Psoas muscle (tissue), 8 donors: ENCODE data around the gene RPL18. TPM values are rescaled to one million over a fixed set of nuclear protein-coding genes. Genes with fewer than 3 reads are reported as not detected.

Experiments
- ATAC-seq, 4 donors: fragments of 200-7000 bp; cut with Tn5 transposase; one replicate each; pipeline ENCODE4 v1.9.1; 2020; ENCODE audit warnings: moderate library complexity in 3 of 4, mild to moderate bottlenecking in 2 of 4
- DNase-seq, 2 donors: peaks; one replicate each; pipeline ENCODE4 v3.0.0-alpha.2; 2020
- H3K27ac ChIP-seq: fragments of 200-600 bp; one replicate; pipeline ENCODE4 v1.8.0; 2022
- H3K27me3 ChIP-seq, 3 donors: fragments of 200-600 bp in 1 of 3; one replicate each; pipeline versions ENCODE4 v1.6.1 to v1.8.0; 2013 to 2022; ENCODE audit warnings: low read length in 2 of 3, mild to moderate bottlenecking in 2 of 3, moderate library complexity in 1 of 3; ENCODE audit not compliant: insufficient read depth in 3 of 3
- H3K36me3 ChIP-seq, 2 donors: fragments of 200-600 bp in 1 of 2; one replicate each; pipeline versions ENCODE4 v1.6.1 to v1.8.0; 2013 to 2022; ENCODE audit warnings: low read depth in 1 of 2, mild to moderate bottlenecking in 1 of 2, moderate library complexity in 1 of 2; ENCODE audit not compliant: insufficient read depth in 1 of 2
- H3K4me1 ChIP-seq: fragments of 200-600 bp; one replicate; pipeline ENCODE4 v1.8.0; 2022
- H3K4me3 ChIP-seq: fragments of 200-600 bp; one replicate; pipeline ENCODE4 v1.8.0; 2022; ENCODE audit warnings: mild to moderate bottlenecking
- H3K9me3 ChIP-seq: fragments of 200-600 bp; one replicate; pipeline ENCODE4 v1.8.0; 2022
- WGBS, 3 donors: extraction: QIAGEN DNeasy Blood & Tissue Kit; methylation state at CpG; one replicate each; pipeline versions ENCODE4 v1.1.6 to v1.1.7; 2013; 5-methylcytosine and 5-hydroxymethylcytosine counted together
- intact Hi-C, 2 donors: fragments of 100-400 bp; cut with DNase I; formaldehyde crosslinking; loops; one replicate each; pipeline versions ENCODE4 v1.11.0 to v1.14.2; 2022
- polyA plus RNA-seq, 3 donors: library from polyadenylated mRNA; stranded (reverse); fragments of 200-250 nt; gene quantifications; one replicate each; pipeline ENCODE4 v1.2.3, GENCODE V29; 2013
- total RNA-seq, 4 donors: library from RNA; stranded (reverse); fragmentation: NEBNext Ultra II Directional in 2 of 4; extraction: Animal tissue kit (Norgen Biotek cat#: 25700) in 2 of 4; gene quantifications; one replicate each; pipeline versions ENCODE4 v1.2.1 to v1.2.4, GENCODE V29; 2021 to 2023
- TF ChIP-seq, protein P1 (sequence below): fragments of 200-600 bp; IDR thresholded peaks from one replicate; pipeline ENCODE4 v1.8.0; 2022; ENCODE audit warnings: antibody characterized with exemption
- donor health status: healthy with polysubstance abuse.
- donor health status: DM: no; HTN: no; CAD: no; lungs with moderate emphysema.
- donor health status: Bipolar disorder and iron deficiency.
- donor health status: healthy.
- donor health status: DM: yes; HTN: yes; CAD: no.
- donor health status: DM: no; HTN: no; CAD: no.
- donor health status: DM: no; HTN: no; CAD: no.
- donor health status: DM: yes; HTN: yes; CAD: no.

RPL18 gene
- total and polyA plus RNA-seq, 7 donors = 506 to 1,745 (median 730) TPM

- TF ChIP-seq, protein P1, sequence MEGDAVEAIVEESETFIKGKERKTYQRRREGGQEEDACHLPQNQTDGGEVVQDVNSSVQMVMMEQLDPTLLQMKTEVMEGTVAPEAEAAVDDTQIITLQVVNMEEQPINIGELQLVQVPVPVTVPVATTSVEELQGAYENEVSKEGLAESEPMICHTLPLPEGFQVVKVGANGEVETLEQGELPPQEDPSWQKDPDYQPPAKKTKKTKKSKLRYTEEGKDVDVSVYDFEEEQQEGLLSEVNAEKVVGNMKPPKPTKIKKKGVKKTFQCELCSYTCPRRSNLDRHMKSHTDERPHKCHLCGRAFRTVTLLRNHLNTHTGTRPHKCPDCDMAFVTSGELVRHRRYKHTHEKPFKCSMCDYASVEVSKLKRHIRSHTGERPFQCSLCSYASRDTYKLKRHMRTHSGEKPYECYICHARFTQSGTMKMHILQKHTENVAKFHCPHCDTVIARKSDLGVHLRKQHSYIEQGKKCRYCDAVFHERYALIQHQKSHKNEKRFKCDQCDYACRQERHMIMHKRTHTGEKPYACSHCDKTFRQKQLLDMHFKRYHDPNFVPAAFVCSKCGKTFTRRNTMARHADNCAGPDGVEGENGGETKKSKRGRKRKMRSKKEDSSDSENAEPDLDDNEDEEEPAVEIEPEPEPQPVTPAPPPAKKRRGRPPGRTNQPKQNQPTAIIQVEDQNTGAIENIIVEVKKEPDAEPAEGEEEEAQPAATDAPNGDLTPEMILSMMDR = no peak
- intact Hi-C loops = no loop called here
- WGBS, 3 donors = 89 to 91% (median 90%) methylated on average over 5 of the region's 5 CpGs
Observed at GRCh38 chr19:48642862-48643261, 23.9 kb upstream of the RPL18 start.

GRCh38 chr19:48641850-48642249, 22.9 kb upstream of the RPL18 start:
- H3K27me3 ChIP-seq = no peaks in the 10 kb centered on the region
- H3K4me1 ChIP-seq = peaks cover 23% of the 10 kb centered on the region
- WGBS, 3 donors = 94 to 100% (median 98%) methylated on average over 2 of the region's 2 CpGs
- no peak for ATAC-seq
- no peak for DNase-seq
- intact Hi-C loops = no loop called here
- H3K4me3 ChIP-seq = no peak overlapping the region
- TF ChIP-seq, protein P1 = no peak
- H3K27ac ChIP-seq = no peak overlapping the region
- H3K36me3 ChIP-seq = no peaks in the 10 kb centered on the region
- no peaks in the 10 kb centered on the region for H3K9me3 ChIP-seq

More at GRCh38 chr19:48642862-48643261, 23.9 kb upstream of the RPL18 start:
- Histone ChIP-seq H3K4me1 (peaks cover 23% of the 10 kb centered on the region), H3K9me3 (no peaks in the 10 kb centered on the region), H3K27ac (no peak overlapping the region), H3K4me3 (no peak overlapping the region), H3K27me3 (no peaks in the 10 kb centered on the region), H3K36me3 (no peaks in the 10 kb centered on the region)
- ATAC-seq (no peak), DNase-seq (no peak)

GRCh38 chr19:48639483-48640375, 20.8 kb upstream of the RPL18 start:
- Histone ChIP-seq H3K4me3 (no peak overlapping the region), H3K27me3 (no peaks in the 10 kb centered on the region), H3K9me3 (no peaks in the 10 kb centered on the region), H3K36me3 (no peaks in the 10 kb centered on the region), H3K27ac (no peak overlapping the region), H3K4me1 (peaks cover 15% of the 10 kb centered on the region)
- 75 to 77% (median 77%) methylated on average over 32 to 33 of the region's 33 CpGs for WGBS, 3 donors
- ATAC-seq (no peak), DNase-seq (no peak)
- TF ChIP-seq, protein P1 = no peak
- intact Hi-C loops = loop anchor here (2.0 to 10.0 kb wide), 2 partner anchors 79 to 325 kb away; partner anchors contain the start of genes FTL (in 1 of the 2) and MAMSTR (in 1 of the 2)

DNA sequence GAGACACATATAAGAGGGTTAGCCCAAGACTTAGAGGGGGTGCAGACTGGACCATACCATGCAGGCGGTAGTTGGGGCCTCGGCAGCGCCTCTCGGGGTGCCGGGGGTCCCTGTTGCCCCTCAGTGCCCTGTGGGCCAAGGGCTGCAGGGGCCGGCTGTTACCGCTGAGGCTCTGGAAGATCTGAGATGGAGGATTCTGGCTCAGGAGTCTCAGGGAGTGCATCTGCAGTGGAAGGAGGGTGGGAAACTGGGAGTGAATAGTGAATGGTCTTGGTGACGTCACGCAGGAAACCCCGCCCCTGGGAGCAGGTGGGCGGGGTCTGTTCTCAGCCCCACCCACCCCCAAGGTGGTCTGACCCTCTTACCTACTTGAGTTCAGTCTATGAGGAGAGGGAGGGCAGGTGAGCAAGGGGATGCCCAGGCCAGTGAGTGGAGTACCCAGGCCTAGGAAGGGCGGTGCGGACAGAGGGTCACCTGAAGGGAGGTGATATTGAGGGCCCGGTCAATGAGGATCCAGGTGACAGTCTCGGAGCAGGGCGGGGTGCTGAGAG, 19.9 kb upstream of the RPL18 start:
- intact Hi-C loops = loop anchor here (2.0 to 10.0 kb wide), 2 partner anchors 80 to 326 kb away; partner anchors contain the start of genes FTL (in 1 of the 2) and MAMSTR (in 1 of the 2)

More for the DNA sequence above, 19.9 kb upstream of the RPL18 start:
- Histone ChIP-seq H3K27me3 (no peaks in the 10 kb centered on the region), H3K36me3 (no peaks in the 10 kb centered on the region), H3K27ac (peak overlapping the region; percentile 97), H3K4me3 (peak overlapping the region; percentile 87), H3K4me1 (peaks cover 18% of the 10 kb centered on the region), H3K9me3 (no peaks in the 10 kb centered on the region)
- TF ChIP-seq, protein P1 = no peak
- DNase-seq = peak in 1 of 2 donors; percentile 58
- no peak for ATAC-seq
- 78 to 84% (median 79%) methylated on average over 16 of the region's 16 CpGs for WGBS, 3 donors
